GM19397 (cell line): ENCODE results near the gene SMIM23.

Experiments used
- ATAC-seq: cut with Tn5 transposase; IDR thresholded peaks from one replicate; pipeline ENCODE4 v1.9.1; 2021; ENCODE audit warnings: mild to moderate bottlenecking, moderate library complexity; ENCODE audit not compliant: unreplicated experiment

The SMIM23 gene

DNA sequence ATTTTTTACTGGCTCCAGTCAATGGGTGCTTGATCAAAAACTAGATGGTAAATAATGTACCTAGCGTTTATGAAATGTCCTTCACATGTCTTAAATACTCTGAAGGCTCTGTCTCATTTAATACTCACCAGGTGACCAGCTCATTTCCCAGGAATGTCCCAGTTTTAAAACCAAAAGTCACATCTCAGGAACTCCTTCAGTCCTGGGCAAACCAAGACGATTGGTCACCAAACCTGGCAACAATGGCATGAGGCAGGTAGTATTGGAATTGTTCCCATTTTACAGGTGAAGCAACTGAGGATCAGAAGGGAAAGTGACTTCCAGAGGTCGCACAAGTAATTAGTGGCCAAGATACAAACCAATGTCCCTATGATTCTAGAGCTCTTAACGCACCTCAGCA is 27.7 kb downstream of the SMIM23 start:
- no peak for ATAC-seq

DNA sequence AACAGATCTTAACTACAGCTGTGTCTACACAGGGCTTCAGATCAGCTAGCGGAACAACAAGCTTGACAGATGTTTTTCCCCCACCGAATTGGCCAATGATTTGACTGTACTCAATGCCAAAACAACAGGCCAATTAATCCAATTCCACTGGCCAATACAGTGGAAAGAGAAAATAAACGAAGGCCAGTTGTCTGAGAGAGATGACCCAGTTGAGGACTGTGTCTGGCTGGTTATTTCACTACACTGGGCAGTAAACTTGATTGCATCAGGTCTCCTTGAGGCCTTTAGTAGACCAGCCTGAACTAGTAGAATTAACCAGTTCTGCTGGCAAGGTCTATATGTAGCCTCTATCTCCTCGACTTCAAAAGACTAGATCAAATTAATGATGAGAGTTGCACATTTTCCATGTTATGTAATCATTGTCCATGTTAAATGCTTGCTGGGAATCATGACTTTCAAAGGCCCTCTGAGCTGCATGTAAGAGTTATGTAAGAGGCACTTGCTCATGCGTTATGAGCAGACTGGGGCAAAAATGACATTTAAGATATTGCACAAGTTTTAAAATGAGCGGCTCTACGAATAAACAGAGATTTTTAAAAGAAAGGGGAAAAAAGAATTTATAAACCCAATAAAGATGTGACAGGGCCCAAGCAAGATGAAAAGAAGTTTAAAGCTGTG is 28.3 kb downstream of the SMIM23 start:
- ATAC-seq = no peak

- ATAC-seq = no peak
These were observed 31.0 kb downstream of the SMIM23 start for GRCh38 chr5:171816666-171817065.

DNA sequence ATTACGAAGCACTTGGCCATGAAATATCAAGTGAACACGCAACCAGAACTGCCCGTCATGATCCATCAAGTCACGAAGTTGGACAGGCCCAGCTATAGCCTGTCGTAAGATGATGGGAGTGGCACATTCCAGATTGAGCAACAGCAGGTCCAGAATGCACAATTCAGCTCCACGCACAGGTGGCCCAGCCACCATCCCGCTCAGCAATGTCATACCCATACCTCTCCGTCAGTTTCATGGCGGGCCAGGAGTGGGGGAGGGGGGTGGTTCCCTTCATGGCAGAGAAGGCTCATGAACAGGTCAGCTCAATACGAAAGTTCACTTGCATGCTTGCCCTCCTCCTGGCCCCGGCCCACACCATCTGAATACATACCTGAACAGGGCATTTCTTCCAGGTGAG is 34.9 kb downstream of the SMIM23 start:
- ATAC-seq = no peak

DNA sequence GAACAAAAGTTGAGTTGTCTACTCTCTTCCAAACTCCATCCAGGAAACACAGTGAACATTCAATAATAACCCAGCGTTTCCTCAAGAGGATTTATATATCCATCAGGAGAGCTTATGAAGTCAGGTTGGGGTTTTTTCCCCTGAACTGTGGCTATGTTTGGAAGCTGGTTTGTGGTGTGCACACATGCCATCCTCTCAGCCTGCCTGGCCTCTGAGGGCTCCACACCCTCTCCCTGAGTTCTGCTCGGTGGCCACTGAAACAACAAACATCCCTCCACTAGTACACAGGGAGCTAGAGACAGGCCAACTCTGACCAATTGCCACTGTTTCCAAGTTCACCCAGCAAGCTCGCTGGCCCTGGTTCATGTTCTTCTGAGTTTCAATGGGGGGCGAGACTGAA is 35.7 kb downstream of the SMIM23 start:
- ATAC-seq = no peak

DNA sequence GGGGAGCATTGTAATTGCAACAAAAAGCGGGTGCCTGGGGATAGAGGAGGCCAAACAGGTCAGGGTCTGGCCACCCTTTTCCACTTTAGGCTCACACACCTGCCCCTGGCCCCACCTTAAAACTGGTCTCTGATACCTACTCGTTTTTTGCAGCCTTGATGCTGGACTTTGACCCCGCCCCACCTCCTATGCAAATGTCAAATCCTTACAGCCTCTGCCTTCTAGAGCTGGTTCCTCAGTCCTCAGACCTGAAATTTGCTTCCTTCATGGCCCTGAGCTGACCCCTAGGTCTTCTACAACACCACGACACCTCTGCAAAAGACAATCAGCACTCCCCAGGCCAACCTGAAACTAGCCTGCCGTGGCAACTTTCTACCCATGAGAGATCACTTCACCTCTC is 37.7 kb downstream of the SMIM23 start:
- no peak for ATAC-seq

- no peak for ATAC-seq
These were observed 39.4 kb downstream of the SMIM23 start for GRCh38 chr5:171825051-171825450.

DNA sequence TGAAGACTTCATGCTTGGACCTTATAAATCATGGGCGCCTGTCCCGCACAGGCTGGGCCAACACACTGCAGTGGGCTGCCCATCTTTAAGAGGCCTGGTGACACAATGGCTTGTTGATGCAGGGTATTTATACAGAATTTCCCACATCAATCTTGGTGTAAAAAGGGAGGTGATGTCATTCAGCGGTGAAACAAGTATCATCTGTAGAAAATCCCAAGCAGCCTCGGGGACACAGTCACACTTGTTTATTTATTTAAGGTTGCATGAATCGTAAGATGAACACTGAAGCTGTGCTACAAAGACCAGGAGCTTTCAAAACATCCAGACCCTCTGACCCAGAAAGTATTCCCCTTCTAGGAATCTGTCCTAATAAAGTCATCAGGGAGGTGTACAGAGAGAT is 40.5 kb downstream of the SMIM23 start:
- ATAC-seq = no peak

DNA sequence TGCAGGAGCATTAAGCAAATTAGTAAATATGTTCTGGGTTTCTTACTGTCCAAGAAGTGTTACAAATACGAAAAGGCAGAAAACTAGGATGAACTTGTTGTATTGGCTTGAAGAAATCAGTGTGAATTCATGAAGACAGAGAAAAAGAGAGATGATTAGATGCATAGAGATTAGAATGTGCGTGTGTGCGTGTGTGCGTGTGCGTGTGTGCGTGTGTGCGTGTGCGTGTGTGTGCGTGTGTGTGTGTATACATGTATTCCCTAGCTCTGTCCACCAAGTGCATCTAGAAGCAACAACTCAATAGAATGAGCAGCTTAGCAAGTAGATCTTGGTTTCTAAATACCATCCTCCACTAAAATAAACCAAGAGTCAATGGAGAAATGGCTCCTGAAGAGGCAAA is 41.5 kb downstream of the SMIM23 start:
- no peak for ATAC-seq

- ATAC-seq = no peak
These were observed 45.1 kb downstream of the SMIM23 start for GRCh38 chr5:171830686-171831085.

DNA sequence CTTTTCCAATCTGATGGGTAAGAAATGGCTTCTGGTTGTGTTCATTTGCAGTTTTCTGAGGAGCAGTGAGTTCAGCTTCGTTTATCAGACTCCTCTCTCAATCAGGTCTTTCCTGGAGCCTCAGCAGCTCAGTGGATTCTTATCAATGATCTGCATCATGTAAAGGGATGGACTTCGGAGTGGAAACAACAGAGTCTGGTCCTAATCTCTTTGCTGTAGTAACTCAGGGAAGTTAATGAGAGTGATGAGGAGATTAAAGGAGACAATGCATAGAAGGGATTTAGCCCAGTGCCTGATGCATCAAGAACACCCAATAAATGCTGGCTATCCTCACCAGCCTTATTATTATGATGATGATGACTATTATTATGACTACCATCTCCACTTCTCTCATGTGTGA is 47.2 kb downstream of the SMIM23 start:
- ATAC-seq = no peak

DNA sequence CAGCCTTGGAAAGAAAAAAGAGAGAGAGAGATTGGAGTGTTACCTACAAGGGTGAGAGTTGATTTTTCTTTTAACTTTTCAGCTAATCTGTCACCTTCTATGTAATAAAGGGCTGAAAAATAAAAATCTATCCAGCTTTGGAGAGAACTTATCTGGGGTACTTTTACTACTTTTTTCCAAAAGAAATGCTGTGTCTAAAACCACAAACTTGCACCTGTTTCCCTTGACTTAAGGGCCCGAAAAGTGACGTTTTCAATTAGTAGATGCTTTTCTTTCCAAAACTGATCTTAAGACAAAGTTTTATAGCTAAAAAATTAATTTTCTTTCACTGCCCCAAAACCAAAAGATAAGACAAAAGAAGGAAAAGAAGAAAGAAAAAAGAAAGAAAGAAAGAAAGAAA is 48.8 kb downstream of the SMIM23 start:
- no peak for ATAC-seq

DNA sequence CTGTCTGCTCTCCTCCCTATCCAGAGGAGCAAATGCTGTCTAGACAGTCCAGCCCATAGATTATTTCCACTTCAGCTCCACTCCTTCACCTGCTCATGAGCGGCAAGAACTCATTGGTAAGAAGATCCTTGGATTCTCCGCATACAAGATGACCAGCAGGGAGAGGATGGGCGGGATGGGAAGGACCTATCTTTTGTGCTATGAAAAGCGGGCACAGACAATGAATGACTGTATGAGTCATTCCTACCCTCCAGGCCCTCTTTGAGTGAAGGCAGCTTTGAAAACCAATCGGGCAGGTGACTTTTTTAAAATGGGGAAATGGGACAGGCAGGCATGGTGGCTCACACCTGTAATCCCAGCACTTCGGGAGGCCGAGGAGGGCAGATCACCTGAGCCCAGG is 49.4 kb downstream of the SMIM23 start:
- ATAC-seq = no peak

- ATAC-seq = no peak
These were observed 51.9 kb downstream of the SMIM23 start for GRCh38 chr5:171837522-171837921.

DNA sequence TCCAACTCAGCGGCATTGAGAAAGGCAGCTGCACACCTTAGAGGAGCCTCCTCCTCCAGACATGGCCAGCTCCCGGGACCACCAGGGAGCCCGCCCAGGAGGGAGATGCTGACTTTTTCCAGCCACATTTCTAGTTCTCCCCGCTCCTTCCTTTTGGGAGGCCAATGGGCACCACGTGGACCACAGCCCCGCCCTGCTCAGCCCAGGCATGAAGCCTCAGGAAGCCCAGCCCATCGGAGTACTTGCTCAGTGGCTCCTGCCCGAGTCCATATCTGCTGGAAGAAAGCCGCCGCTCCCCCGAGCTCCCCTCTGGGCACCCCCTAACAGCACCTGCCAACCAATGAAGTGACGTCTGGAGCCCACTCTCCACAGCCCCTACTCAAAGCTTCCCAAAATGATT is 52.4 kb downstream of the SMIM23 start:
- ATAC-seq = no peak

- ATAC-seq = no peak
These were observed 53.5 kb downstream of the SMIM23 start for GRCh38 chr5:171839112-171839511.

DNA sequence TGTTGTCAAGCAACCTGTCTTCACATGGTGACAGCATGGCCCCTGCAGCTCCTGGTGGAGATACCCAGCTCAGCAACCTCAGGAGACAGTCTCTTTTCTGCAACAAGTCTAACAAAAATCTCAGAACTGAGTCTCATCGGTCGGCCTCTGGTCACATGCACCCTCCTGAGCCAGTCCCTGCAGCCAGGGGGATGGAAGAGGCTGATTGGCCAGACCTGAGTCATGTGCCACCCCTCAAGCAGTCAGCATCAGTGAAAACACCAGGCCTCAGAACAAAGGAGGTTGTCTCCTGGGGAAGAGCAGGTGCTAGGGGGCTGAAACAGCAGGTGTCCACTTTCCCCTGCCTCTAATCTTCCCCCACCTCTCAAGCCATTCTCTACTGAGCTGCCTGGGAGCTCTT is 54.4 kb downstream of the SMIM23 start:
- no peak for ATAC-seq
